Activated B cell treated with CpG ODN at 0.5 μM for 24 hours (primary cell): ENCODE results near the gene CAND2. TPM values are rescaled to one million over a fixed set of nuclear protein-coding genes. Genes with fewer than 3 reads are reported as not detected.

Source experiments
- ATAC-seq: fragments of 200-7000 bp; cut with Tn5 transposase; one replicate; pipeline ENCODE4 v1.10.0; 2021; ENCODE audit warnings: low read depth, mild to moderate bottlenecking, moderate library complexity
- CTCF ChIA-PET: fragments of 350-600 bp; sonication (Branson Sonifier 250); formaldehyde crosslinking; loops from one replicate; lab custom pipeline; 2021; ENCODE audit warnings: antibody characterized with exemption; lab: Charles Lee
- POLR2A ChIA-PET: fragments of 350-600 bp; sonication (Branson Sonifier 250); formaldehyde crosslinking; loops from one replicate; lab custom pipeline; 2021; ENCODE audit warnings: antibody characterized with exemption; lab: Charles Lee
- DNase-seq: peaks from one replicate; pipeline ENCODE4 v3.0.0; 2022
- H3K27ac Mint-ChIP-seq: one replicate; pipeline ENCODE4 v1.8.0; 2020; ENCODE audit warnings: mixed read lengths
- H3K27me3 Mint-ChIP-seq: one replicate; pipeline ENCODE4 v1.8.0; 2021; ENCODE audit warnings: mixed read lengths
- H3K36me3 Mint-ChIP-seq: one replicate; pipeline ENCODE4 v1.8.0; 2021; ENCODE audit warnings: low read depth, mixed read lengths
- H3K4me1 Mint-ChIP-seq: one replicate; pipeline ENCODE4 v1.8.0; 2021; ENCODE audit warnings: mixed read lengths
- H3K4me3 Mint-ChIP-seq: one replicate; pipeline ENCODE4 v1.8.0; 2020; ENCODE audit warnings: mild to moderate bottlenecking, mixed read lengths
- H3K9me3 Mint-ChIP-seq: one replicate; pipeline ENCODE4 v1.8.0; 2020; ENCODE audit warnings: mixed read lengths
- intact Hi-C: fragments of 100-400 bp; cut with micrococcal nuclease; formaldehyde crosslinking; loops from one replicate; pipeline ENCODE4 v1.15.1; 2024
- total RNA-seq: library from RNA; stranded (reverse); gene quantifications from 2 replicates; pipeline ENCODE4 v1.2.3, GENCODE V29; 2022
- TF ChIP-seq, protein P1 (sequence below): fragments of 200-600 bp; IDR thresholded peaks from one replicate; pipeline ENCODE4 v1.8.0; 2022; ENCODE audit warnings: antibody characterized with exemption, mild to moderate bottlenecking

The CAND2 gene
- total RNA-seq, 1 donor from 2014 or later, result 0.42 TPM

DNA sequence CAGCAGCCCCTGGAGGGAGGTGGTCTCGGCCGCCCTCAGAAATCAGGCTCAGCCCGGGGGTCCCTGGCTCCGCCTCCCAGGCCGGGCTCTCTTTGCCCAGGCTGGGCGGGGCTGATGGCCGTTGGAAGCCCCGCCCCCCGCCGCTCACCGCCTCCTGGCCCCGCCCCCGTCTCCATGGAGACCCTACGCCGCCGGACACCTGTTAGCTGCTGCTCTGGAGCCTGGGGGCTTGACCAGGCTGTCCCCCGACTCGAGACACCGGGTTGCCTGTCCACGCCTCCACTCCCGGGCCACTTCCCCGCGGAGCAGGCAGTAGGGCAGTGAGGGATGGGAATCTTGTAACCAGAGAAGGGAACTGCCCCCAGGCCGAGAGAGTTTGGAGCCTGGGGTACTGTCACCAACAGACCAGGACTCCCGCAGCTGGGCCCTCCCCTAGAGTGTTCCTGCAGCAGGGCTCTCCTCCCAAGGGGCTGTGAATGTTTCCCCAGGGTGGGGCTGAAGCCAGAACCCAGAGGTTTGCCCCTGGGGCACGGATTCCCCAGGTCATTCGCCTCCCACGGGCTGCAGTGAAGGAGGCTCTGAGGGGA is 72.6 kb downstream of the CAND2 start:
- intact Hi-C loops, result loop anchor here (5.0 kb wide), 1 partner anchor 583 kb away; no protein-coding TSS in a partner anchor
- peaks cover 3% of the 10 kb centered on the region for H3K27me3 Mint-ChIP-seq
- H3K27ac Mint-ChIP-seq, result no peak overlapping the region
- H3K4me3 Mint-ChIP-seq, result peak overlapping the region; percentile 41
- CTCF ChIA-PET, result interaction anchor here (1.4 to 3.8 kb wide), 4 partner anchors 11 to 779 kb away, joined by 4 to 50 read pairs (median 10); no protein-coding TSS in a partner anchor
- no peaks in the 10 kb centered on the region for H3K36me3 Mint-ChIP-seq
- TF ChIP-seq, protein P1, sequence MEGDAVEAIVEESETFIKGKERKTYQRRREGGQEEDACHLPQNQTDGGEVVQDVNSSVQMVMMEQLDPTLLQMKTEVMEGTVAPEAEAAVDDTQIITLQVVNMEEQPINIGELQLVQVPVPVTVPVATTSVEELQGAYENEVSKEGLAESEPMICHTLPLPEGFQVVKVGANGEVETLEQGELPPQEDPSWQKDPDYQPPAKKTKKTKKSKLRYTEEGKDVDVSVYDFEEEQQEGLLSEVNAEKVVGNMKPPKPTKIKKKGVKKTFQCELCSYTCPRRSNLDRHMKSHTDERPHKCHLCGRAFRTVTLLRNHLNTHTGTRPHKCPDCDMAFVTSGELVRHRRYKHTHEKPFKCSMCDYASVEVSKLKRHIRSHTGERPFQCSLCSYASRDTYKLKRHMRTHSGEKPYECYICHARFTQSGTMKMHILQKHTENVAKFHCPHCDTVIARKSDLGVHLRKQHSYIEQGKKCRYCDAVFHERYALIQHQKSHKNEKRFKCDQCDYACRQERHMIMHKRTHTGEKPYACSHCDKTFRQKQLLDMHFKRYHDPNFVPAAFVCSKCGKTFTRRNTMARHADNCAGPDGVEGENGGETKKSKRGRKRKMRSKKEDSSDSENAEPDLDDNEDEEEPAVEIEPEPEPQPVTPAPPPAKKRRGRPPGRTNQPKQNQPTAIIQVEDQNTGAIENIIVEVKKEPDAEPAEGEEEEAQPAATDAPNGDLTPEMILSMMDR, result no peak
- H3K4me1 Mint-ChIP-seq, result peaks cover 25% of the 10 kb centered on the region
- DNase-seq, result peak; percentile 50
- ATAC-seq, result peak; percentile 51
- POLR2A ChIA-PET, result interaction anchor here (1.2 kb wide), 1 partner anchor 15 kb away, joined by 3 read pairs; no protein-coding TSS in a partner anchor
- peaks cover 5% of the 10 kb centered on the region for H3K9me3 Mint-ChIP-seq

DNA sequence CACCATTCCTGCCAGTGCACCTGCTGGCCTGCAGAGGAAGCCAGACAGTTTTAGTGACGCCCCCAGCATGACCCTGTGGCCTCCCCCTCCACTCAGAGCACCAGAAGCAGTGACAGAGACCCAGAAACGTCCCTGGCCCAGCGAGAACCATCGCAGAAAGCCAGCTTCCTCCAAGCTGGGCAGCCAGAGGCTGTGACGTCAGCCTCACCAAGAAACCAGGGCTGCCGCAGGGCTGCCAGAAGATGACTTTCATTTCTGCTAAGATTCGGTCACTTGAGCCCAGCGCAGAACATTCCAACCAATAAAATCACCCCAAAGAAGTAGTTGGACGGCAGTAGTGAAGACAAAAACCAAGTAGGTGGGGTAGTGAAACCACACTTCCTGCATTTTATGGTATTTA is 74.5 kb downstream of the CAND2 start:
- ChIA-PET CTCF (interaction anchor here (1.0 to 2.6 kb wide), 2 partner anchors 15 to 21 kb away, joined by 3 to 15 read pairs; no protein-coding TSS in a partner anchor), POLR2A (interaction anchor here (0.6 to 0.9 kb wide), 2 partner anchors 22 to 24 kb away, joined by 3 to 7 read pairs; no protein-coding TSS in a partner anchor)
- Mint-ChIP-seq H3K27me3 (peaks cover 9% of the 10 kb centered on the region), H3K9me3 (no peaks in the 10 kb centered on the region), H3K4me1 (peaks cover 25% of the 10 kb centered on the region), H3K4me3 (peak overlapping the region; percentile 52), H3K27ac (peak overlapping the region; percentile 36), H3K36me3 (no peaks in the 10 kb centered on the region)
- DNase-seq, result no peak
- TF ChIP-seq, protein P1, result no peak
- peak; percentile 48 for ATAC-seq
- intact Hi-C loops, result no loop called here

DNA sequence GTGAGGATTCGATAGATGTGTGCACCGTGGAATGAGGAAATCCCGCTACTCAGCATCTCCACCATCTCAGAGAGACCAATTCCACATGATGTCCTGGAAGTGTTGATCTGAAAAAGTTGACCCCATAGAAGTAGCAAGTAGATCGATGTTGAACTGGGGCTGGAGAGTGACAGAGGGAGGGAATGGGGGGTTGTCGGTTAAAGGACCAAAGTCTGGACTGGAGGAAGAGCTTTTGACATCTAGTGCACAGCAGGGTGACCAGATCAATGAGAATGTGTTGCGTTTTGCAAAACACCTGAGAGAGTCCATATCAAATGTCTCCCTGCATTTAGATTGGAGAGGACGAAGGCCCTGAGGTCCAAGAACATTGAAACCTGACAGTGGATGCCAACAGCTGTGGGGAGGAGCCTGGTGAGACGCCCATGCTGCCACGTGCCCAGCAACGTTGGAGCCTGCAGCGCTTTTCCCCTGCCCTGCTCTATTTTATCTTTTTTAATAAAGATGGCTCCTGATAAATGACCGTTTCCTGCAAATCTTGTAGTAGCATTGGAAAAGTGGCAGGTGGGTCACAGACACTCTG is 75.0 kb downstream of the CAND2 start:
- DNase-seq (no peak), ATAC-seq (no peak)
- Mint-ChIP-seq H3K27ac (no peak overlapping the region), H3K9me3 (no peaks in the 10 kb centered on the region), H3K4me1 (peaks cover 25% of the 10 kb centered on the region), H3K4me3 (no peak overlapping the region), H3K36me3 (no peaks in the 10 kb centered on the region), H3K27me3 (peaks cover 9% of the 10 kb centered on the region)
- POLR2A ChIA-PET, result interaction anchor here (0.6 to 0.9 kb wide), 2 partner anchors 21 to 23 kb away, joined by 3 to 7 read pairs; no protein-coding TSS in a partner anchor
- intact Hi-C loops, result no loop called here
- CTCF ChIA-PET, result interaction anchor here (2.6 kb wide), 1 partner anchor 20 kb away, joined by 15 read pairs; no protein-coding TSS in a partner anchor
- TF ChIP-seq, protein P1, result no peak

DNA sequence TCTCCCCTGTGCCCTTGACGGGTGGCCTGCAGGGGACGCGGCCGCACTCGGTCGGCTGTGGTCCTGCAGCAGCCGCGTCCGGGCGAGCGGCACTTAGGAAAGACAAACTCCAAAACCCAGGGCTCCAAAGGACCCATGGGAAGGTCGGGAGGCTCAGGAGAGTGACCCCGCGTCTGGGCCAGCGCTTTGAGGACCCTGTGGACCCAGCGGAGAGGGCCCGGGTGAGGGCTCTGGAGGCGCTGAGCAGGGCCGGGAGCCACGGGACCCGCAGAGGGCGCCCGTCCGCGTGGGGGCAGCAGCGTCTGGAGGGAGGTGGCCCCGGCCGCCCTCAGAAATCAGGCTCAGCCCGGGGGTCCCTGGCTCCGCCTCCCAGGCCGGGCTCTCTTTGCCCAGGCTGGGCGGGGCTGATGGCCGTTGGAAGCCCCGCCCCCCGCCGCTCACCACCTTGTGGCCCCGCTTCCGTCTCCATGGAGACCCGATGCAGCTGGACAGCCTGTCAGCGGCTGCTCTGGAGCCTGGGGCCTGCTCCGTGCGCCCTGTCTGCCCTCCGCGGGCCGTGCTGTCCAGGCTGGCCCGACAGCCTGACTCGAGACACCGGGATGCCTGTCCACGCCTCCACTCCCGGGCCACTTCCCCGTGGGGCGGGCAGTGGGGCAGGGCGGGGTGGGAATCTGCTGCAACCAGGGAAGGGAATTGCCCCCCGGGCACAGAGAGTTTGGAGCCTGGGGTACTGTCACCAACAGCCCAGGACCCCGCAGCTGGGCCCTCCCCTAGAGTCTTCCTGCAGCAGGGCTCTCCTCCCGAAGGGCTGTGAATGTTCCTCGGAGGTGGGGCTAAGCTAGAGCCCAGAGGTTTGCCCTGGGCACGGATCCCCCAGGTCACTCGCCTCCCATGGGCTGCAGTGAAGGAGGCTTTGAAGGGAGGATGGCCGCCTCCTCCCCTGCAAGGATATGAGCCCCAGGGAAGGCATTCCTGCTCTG is 79.7 kb downstream of the CAND2 start:
- ChIA-PET CTCF (interaction anchor here (1.0 to 1.9 kb wide), 2 partner anchors 13 to 15 kb away, joined by 4 to 12 read pairs; no protein-coding TSS in a partner anchor), POLR2A (no interaction called here)
- ATAC-seq (peak; percentile 71), DNase-seq (no peak)
- TF ChIP-seq, protein P1, result no peak
- H3K4me3 Mint-ChIP-seq, result no peak overlapping the region
- intact Hi-C loops, result no loop called here
- H3K36me3 Mint-ChIP-seq, result no peaks in the 10 kb centered on the region
- peaks cover 7% of the 10 kb centered on the region for H3K27me3 Mint-ChIP-seq
- no peak overlapping the region for H3K27ac Mint-ChIP-seq
- no peaks in the 10 kb centered on the region for H3K9me3 Mint-ChIP-seq
- H3K4me1 Mint-ChIP-seq, result peaks cover 3% of the 10 kb centered on the region
